ENCODE measurements around the gene GRAPL.
"Not testable (repeated sequence)": the region's sequence is repeated elsewhere in the genome, so short reads cannot be mapped to it uniquely, and the experiment has no call there.

GRAPL gene

GRCh38 chr17:19137959-19138358 is 10.6 kb downstream of the GRAPL start:
- not testable (repeated sequence) for DNase-seq

GRCh38 chr17:19141366-19142155 is 14.2 kb downstream of the GRAPL start:
- not testable (repeated sequence) for DNase-seq

DNA sequence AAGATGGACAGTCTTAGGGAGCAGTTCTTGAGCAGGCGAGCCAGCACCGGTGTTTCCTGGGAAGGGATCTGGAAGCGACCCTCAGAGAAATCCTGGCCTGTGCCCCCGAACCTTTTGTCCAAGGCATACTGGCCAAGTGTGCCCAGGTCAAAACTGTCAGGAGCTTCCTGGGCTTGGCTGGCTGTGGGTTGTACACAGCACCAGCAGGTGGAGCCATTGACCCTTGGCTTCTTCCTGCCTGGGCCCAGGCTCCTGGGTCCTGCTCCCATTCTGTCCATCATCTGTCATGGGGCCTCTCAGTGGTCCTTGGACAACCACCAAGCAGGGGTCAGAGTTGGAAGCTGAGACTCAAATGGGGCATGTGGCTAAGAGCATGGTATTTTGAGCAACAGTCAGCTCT is 15.0 kb downstream of the GRAPL start:
- DNase-seq = not testable (repeated sequence)

DNA sequence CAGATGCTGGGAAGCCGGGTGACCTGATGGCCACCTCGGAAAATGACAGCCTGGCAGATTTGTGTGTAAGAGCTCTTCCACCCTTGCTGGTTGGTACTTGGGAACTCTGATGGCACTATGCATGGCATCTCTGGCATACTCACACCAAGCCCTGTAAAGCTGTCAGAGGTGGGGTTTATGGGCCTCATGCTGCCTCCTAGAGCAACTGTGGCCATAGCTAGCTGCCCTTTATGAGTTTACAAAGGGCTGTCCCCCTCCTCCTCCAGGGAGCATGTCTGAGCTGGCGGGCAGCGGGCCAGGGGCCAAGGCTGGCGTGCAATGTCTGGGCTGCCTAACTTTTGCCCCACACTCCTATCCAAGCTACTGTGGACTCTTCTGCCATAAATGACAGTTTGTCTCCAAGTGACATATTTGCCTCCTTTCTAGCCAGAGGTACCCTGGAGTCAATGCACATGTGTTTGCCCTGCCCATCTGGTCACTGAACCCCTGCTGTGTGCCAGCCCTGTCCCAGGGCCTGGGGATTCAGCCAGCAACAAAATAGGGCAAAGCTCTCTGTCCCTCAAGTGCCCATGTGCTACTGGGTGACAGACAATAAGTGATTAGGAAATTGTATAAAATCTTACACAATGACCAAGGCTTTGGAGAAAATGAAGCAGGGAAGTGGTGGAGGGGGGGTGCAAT is 15.8 kb downstream of the GRAPL start:
- DNase-seq = not testable (repeated sequence)

DNA sequence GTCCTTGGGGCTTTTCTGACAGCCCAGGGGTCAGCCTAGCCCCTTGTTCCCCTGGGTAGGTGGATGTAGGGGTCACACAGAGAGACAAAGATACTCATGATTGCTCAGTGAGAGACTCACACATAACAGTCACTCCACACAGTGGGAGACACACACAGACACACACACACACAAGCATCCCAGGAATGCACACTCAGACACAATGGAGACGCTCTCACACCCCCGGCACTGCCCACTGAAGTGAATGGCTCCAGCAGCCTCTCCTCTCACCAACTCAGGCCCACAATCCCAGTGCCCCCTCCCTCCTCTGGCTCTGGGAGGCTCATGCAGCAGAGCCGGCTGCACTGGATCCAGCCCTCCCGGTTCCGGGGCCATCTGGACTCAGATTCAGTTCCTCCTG is 17.0 kb downstream of the GRAPL start:
- DNase-seq = not testable (repeated sequence)

DNA sequence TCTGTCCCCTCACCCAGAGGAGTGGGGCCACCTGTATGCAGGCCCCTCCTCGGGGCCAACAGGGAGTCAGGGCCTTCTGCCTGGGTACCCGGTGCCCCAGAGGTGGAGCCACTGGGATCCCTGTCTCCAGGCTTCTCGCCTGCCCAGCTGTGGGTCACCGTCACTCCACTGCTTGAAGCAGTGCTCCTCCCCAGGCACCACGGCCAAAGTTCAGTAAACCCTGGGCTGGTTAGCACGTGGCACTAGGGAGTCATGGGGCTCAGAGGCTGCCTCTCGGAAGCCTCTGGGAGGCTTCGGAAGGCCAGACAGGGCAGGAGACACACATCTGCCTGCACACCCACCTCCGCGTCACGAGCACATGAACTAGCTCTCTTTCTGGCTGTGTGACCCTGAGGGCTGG is 18.1 kb downstream of the GRAPL start:
- DNase-seq = not testable (repeated sequence)

GRCh38 chr17:19150678-19151615 is 23.6 kb downstream of the GRAPL start:
- not testable (repeated sequence) for DNase-seq

DNA sequence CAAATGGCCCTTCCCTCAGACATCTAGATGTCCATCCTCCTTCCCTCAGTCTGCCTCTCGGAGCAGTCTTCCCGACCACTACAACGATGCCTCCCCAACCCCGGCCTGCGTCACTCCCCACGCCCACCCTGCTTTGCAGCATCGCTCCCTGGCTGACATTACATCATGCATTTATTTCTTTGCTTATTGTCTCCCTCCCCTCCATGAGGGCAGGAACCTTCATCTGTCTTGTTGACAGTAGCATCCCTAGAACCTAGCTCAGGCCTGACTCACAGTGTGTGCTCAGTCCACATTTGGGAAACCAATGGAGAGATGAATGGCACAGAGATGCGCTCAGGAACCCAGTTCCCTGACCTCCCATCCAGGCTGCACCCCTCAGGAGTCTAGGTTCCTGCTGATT is 30.2 kb downstream of the GRAPL start:
- DNase-seq = not testable (repeated sequence)

GRCh38 chr17:19158478-19158877 is 31.1 kb downstream of the GRAPL start:
- DNase-seq = not testable (repeated sequence)

DNA sequence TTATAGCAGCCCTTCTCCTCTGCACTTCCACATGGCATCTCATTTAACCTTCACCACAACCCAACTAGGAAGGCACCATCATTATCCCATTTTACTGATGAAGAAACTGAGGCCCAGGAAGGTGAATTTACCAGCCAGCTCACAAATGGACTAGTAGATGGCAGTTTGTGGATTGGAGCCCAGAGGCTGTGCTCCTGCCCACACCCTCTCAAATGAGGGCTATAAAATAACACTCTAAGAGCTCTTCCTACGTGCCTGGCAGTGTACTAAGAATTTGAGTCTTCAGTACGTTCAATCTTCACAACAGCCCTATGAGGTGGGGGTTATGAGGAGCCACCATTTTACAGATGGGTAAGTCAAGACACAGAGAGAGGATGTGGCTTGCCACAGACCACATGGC is 31.5 kb downstream of the GRAPL start:
- DNase-seq = not testable (repeated sequence)

- not testable (repeated sequence) for DNase-seq
These were observed 34.1 kb downstream of the GRAPL start for GRCh38 chr17:19161308-19162107.

- DNase-seq = not testable (repeated sequence)
These were observed 35.2 kb downstream of the GRAPL start for GRCh38 chr17:19162384-19163216.

DNA sequence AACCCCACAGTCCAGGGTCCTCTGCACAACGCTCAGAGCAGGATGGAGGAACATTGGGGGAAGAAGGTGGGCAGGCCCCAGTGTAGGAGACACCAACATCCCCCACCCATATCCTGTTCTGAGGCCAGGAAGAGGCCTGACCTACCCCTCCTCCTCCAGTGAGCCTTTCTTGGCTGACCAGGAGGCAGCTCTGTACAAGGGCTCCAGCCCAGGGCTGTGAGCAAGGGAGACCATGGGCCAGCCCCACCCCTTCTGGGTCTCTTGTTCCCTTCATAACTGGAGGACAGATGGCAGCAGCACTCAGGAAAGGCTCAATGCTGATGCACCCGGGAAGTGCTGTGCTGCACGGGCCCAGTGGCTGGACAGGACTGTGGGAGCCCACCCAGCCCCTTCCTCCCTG is 47.0 kb downstream of the GRAPL start:
- not testable (repeated sequence) for DNase-seq

DNA sequence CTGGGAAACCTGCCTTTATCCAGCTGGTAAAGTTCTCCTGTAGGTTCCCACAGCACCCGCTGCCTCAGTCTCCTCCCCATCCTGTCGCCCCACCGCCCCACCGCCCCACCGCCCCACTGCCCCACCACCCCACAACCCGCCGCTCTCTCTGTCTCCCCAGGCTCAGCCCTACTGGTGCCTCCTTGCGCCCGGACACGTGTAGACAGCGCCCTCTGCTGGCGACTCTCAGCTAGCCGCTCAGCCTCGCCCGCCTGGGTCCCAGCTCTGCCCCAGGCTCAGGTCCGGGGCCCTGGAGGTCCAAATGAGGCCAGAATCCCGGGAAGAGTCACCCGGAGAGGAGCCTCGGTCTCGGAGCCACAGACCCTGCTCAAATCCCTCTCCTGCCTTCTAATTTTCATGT is 48.0 kb downstream of the GRAPL start:
- not testable (repeated sequence) for DNase-seq

DNA sequence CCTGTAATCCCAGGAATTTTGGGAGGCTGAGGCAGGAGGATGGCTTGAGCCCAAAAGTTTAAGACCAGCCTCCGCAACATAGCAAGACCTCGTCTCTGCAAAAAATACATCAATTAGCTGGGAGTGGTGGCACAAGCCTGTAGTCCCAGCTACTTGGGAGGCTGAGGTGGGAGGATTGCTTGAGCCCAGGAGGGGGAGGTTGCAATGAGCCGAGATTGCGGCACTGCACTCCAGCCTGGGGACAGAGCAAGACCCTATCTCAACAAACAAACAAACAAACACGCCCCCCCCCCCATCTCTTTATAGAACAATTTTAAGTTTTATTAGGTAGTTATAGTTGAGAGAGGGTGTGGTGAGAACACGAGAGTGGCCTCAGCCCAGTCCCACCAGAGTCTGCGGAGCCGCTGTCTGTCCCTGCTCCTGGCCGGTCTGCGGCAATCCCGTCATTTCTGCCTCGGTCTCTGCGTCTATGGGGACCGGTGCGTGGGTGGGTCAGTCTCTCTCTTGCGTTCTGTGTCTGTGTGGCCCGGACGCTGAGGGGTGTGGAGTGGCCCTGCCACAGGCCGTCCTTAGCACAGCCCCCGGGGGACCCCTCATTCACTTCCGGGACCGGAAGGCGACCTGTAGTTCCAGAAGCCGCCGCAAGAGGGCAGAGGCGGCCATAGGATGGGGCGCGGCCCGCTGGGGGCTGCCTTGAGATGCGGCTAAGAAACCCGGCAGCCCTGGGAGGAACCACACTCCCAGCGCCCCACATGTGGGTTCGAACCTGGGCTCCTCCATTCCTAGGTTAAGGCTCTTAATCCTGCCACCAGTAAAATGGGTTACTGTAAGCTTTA is 53.9 kb downstream of the GRAPL start:
- DNase-seq = not testable (repeated sequence)

- not testable (repeated sequence) for DNase-seq
These were observed 60.8 kb downstream of the GRAPL start for GRCh38 chr17:19187883-19188869.

GRCh38 chr17:19188870-19189708 is 61.7 kb downstream of the GRAPL start:
- not testable (repeated sequence) for DNase-seq

Data from SHP77 treated with DMSO at 0.1 percent for 48 hours (cell line).